ENCODE measurements around the gene LARP4B.
A peak's percentile ranks its signal among the peaks of the same experiment; 100 is the strongest.

The LARP4B gene

DNA sequence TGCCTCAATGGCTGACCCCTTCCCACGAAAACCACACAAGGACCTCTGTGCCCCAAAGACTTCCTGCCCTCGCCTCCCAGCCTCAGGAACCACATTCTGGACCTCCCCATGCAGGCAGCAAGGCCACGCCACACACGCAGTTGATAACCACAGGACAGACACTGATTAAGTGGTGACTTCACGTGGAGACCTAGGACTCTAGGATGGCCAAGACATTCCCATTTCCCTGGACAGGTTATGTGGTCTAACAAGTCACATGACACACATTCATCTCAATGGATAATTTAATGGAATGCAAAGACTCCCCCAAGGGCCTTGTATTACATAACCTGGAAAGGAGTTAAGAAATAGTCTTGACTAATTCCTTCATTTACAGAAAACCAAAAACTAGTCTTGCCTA, 110.2 kb downstream of the LARP4B start:
- H3K9me3 Mint-ChIP-seq: no peaks in the 10 kb centered on the region
- H3K4me1 Mint-ChIP-seq: no peaks in the 10 kb centered on the region
- H3K27me3 Mint-ChIP-seq (ENCODE audit: low read depth): no peaks in the 10 kb centered on the region
- TF ChIP-seq, protein P1, sequence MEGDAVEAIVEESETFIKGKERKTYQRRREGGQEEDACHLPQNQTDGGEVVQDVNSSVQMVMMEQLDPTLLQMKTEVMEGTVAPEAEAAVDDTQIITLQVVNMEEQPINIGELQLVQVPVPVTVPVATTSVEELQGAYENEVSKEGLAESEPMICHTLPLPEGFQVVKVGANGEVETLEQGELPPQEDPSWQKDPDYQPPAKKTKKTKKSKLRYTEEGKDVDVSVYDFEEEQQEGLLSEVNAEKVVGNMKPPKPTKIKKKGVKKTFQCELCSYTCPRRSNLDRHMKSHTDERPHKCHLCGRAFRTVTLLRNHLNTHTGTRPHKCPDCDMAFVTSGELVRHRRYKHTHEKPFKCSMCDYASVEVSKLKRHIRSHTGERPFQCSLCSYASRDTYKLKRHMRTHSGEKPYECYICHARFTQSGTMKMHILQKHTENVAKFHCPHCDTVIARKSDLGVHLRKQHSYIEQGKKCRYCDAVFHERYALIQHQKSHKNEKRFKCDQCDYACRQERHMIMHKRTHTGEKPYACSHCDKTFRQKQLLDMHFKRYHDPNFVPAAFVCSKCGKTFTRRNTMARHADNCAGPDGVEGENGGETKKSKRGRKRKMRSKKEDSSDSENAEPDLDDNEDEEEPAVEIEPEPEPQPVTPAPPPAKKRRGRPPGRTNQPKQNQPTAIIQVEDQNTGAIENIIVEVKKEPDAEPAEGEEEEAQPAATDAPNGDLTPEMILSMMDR (IDR thresholded peaks at IDR 0.05; ENCODE audit: unreplicated experiment in 3 of 3): no peak
- H3K36me3 Mint-ChIP-seq (ENCODE audit: low read depth): peaks cover 69% of the 10 kb centered on the region
- peak overlapping the region in 1 of 3 experiments; percentile 36 for H3K27ac Mint-ChIP-seq
- H3K4me3 Mint-ChIP-seq: no peak overlapping the region

GRCh38 chr10:819816-820215, 111.7 kb downstream of the LARP4B start:
- Mint-ChIP-seq H3K9me3 (no peaks in the 10 kb centered on the region), H3K4me1 (no peaks in the 10 kb centered on the region), H3K4me3 (no peak overlapping the region), H3K27ac (no peak overlapping the region), H3K36me3 (ENCODE audit: low read depth) (peaks cover 70% of the 10 kb centered on the region), H3K27me3 (ENCODE audit: low read depth) (no peaks in the 10 kb centered on the region)
- TF ChIP-seq, protein P1 (IDR thresholded peaks at IDR 0.05; ENCODE audit: unreplicated experiment in 3 of 3): no peak

DNA sequence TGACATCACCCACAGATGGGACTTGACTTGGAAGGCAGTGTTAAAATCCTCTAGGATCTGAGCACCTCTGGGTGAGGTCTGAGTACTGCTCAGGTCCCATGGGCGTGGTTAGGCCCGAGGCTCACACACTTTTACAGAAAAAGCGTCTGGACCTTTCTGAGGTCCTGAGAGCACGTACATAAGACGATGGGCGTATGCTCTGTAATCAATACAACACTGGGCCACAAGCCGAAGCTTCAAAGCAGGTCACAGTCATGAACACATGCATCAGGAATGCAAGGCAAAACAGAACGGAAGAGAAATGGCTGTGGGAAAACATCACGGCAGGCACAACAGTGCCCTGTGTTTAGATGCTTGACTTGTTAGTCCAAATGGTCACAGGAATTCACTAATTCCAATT, 112.2 kb downstream of the LARP4B start:
- Mint-ChIP-seq H3K4me3 (no peak overlapping the region), H3K27ac (no peak overlapping the region)

GRCh38 chr10:818526-819220, 112.8 kb downstream of the LARP4B start:
- Mint-ChIP-seq H3K9me3 (no peaks in the 10 kb centered on the region), H3K27me3 (ENCODE audit: low read depth) (no peaks in the 10 kb centered on the region), H3K36me3 (ENCODE audit: low read depth) (peaks cover 72% of the 10 kb centered on the region), H3K4me3 (no peak overlapping the region), H3K4me1 (no peaks in the 10 kb centered on the region), H3K27ac (no peak overlapping the region)
- TF ChIP-seq, protein P1 (IDR thresholded peaks at IDR 0.05; ENCODE audit: unreplicated experiment in 3 of 3): no peak

More for the DNA sequence above, 112.2 kb downstream of the LARP4B start:
- Mint-ChIP-seq H3K27me3 (ENCODE audit: low read depth) (no peaks in the 10 kb centered on the region), H3K4me1 (no peaks in the 10 kb centered on the region), H3K9me3 (no peaks in the 10 kb centered on the region), H3K36me3 (ENCODE audit: low read depth) (peaks cover 75% of the 10 kb centered on the region)
- TF ChIP-seq, protein P1 (IDR thresholded peaks at IDR 0.05; ENCODE audit: unreplicated experiment in 3 of 3): no peak

DNA sequence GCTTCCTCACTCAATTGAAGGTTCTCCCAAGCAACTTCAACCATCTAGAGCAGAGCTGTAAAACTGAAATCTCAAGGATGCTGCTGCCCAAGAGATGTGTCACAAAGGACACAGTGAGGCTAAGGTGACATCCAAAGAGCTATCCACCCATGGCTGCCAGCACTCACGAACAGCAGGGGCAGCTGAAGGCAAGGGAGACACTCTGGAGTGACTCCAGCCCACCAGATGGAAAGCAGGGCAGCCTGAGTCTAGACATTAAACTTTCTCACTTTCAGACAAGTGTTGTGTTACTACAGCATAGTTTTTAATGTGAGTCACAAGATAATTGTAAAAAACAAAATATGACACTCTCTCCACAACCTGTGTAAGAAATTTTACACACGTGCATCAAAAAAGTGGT, 113.5 kb downstream of the LARP4B start:
- Mint-ChIP-seq H3K4me3 (no peak overlapping the region), H3K27ac (no peak overlapping the region), H3K4me1 (no peaks in the 10 kb centered on the region), H3K9me3 (no peaks in the 10 kb centered on the region), H3K36me3 (ENCODE audit: low read depth) (peaks cover 71% of the 10 kb centered on the region), H3K27me3 (ENCODE audit: low read depth) (no peaks in the 10 kb centered on the region)
- TF ChIP-seq, protein P1 (IDR thresholded peaks at IDR 0.05; ENCODE audit: unreplicated experiment in 3 of 3): no peak

- no peaks in the 10 kb centered on the region for H3K4me1 Mint-ChIP-seq
- TF ChIP-seq, protein P1 (IDR thresholded peaks at IDR 0.05; ENCODE audit: unreplicated experiment in 3 of 3): no peak
- no peaks in the 10 kb centered on the region for H3K9me3 Mint-ChIP-seq
- peaks cover 72% of the 10 kb centered on the region for H3K36me3 Mint-ChIP-seq (ENCODE audit: low read depth)
- H3K27me3 Mint-ChIP-seq (ENCODE audit: low read depth): no peaks in the 10 kb centered on the region
- no peak overlapping the region for H3K4me3 Mint-ChIP-seq
- no peak overlapping the region for H3K27ac Mint-ChIP-seq
These were observed 114.1 kb downstream of the LARP4B start for GRCh38 chr10:817371-817770.
